Measurements from ENCODE around the gene HSPB3.

- TF ChIP-seq POLR2A (IDR thresholded peaks at IDR 0.05) = no peak
- no peak for TF ChIP-seq CTCF (IDR thresholded peaks at IDR 0.05)
Measured at GRCh38 chr5:54438620-54439389, 16.7 kb upstream of the HSPB3 start.

Measured in prostate gland (tissue), 2 donors.